HG02943 (cell line): ENCODE measurements around the gene EEF1AKMT3.
A peak's percentile ranks its signal among the peaks of the same experiment; 100 is the strongest.

ENCODE experiments used
- ATAC-seq: cut with Tn5 transposase; IDR thresholded peaks from one replicate; pipeline ENCODE4 v1.9.1; 2021; ENCODE audit warnings: mild to moderate bottlenecking, low read depth, moderate library complexity; ENCODE audit not compliant: unreplicated experiment

EEF1AKMT3 gene

DNA sequence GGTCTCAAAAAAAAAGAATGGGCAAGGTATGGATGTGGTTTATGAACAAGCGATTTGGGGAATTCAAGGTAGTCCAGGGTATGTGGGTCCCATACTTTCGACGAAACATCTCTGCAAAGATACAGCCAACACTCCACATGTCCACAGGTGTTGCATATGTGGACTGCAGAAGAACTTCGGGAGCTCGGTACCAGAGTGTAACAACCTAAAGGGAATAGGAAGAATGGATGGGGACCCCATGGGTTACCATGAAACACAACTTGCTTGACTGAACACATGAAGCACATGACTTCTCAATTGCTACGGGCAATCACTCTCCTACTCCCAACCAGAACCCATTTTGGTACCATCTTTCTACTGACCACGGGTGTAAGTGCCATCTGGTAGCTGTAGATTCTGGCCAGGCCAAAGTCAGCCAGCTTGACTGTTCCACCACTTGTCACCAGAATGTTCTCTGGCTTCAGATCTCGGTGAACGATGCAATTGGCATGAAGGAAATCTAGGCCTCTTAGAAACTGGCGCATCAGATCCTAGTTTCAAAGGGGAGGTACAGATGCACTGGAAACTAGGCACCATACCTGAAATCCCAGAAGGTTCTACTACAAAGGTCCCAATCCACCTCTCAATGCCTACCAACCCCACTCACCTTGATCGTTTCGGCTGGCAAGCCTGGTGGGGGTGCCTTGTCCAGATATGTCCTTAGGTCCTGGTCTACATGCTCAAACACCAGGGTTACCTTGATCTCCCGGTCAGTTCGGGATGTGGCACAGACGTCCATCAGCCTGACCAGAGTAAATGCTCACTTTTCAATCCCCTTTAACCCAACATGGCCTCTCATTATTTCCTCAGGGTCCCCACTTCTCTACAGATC lies 21.6 kb upstream of the EEF1AKMT3 start:
- no peak for ATAC-seq

DNA sequence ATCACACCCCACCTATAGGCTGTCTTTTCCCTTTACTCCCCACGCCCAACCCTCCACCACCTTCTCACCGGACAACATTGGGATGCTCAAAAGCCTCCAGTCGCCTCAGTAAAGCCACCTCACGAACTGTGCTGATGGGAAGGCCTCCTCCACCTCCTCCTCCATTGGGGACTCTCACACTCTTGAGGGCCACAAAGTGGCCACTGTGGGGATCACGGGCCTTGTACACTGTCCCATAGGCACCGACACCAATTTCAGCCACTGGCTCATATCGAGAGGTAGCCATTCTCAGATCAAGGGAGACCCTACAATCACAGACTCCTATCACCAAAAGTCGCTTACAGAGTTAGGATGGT lies 21.0 kb upstream of the EEF1AKMT3 start:
- no peak for ATAC-seq

DNA sequence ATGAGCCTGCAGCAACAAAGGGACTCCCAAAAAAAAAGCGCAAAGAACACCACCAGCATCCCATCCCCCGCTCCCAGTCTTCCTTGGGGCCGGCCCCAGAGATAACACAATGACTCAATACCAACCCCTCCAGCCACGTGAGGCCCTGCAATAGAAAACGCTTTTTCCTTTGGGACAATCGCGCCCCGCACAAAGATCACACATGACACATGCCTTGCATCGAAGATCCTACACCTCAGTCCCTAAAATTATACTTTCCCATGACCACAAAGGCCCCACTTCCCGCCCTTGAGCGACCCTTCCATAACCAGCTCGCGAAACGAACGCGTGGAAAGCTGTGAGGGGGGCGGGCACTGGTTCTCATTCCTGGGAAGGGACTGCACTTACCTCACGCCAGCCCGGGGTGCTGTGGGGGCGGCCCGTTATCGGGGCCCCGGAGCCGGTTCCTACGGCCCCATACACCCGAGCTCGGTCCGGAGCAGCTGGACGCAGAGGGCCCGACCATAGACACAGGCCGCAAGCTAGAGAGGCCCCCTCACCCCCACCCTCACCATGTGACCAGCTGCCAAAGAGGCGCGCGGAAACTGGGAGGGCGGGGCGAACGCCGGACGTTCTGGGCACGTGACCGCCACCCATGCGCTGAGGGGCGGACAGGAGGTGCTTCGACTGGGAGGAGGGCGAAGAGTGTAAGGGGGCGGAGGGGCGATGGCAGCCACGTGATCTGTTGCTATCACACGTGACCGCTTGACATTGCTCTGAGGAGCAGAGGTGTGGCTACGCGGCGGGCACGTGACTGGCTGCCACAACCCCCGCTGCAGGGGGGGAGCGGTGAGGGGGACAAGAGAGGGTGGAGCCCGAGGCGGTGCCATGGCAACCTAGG lies 20.4 kb upstream of the EEF1AKMT3 start, which contains the start of gene CDK4:
Gene CDK4 (minus strand): TSS at position 523 of the 880 bp plus-strand sequence. CDS start 593 bp downstream, outside the sequence.
- ATAC-seq = peak; percentile 73

DNA sequence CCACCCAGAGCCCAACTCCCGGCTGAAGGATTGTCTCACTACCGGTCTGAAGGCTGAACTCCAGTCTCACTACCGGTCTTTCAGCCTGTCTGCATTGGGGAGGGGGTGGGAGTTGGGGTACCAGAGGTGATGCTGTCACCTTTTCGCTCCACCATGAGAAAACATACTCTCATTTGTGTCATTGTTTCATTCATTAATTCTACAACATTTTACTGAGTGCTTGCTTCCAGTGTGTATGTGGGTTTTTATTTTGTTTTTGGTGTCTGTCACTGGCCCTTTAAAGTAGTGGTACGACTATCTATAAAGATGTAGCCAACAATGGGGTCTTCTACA lies 19.8 kb upstream of the EEF1AKMT3 start:
- no peak for ATAC-seq

DNA sequence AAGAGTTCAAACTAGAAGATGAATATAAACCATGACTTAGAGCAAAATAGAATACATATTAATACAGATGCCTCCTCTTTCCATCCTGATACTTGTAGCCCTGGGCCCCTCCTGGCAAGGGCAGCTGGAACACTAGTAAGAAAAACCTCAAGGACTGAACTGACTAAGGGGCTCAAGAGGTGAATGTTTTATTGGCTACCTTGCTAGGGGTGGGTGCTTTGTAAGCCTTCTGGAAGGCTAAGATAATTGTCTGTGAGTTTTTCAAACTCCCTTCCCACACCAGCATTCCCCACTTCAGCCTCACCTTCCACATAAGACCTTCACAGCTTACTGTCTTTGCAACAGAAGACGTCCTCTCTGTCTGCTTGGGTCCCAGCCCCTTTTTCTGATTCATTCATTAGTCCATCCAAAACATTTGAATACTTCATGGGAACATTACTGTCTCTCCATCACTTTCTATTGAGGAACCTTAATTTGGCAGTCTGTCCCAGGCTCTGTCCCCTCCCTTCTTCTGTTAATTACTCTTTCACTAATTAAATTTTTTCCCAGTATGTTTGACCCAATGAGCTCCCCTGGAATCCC lies 18.6 kb upstream of the EEF1AKMT3 start:
- ATAC-seq = no peak

DNA sequence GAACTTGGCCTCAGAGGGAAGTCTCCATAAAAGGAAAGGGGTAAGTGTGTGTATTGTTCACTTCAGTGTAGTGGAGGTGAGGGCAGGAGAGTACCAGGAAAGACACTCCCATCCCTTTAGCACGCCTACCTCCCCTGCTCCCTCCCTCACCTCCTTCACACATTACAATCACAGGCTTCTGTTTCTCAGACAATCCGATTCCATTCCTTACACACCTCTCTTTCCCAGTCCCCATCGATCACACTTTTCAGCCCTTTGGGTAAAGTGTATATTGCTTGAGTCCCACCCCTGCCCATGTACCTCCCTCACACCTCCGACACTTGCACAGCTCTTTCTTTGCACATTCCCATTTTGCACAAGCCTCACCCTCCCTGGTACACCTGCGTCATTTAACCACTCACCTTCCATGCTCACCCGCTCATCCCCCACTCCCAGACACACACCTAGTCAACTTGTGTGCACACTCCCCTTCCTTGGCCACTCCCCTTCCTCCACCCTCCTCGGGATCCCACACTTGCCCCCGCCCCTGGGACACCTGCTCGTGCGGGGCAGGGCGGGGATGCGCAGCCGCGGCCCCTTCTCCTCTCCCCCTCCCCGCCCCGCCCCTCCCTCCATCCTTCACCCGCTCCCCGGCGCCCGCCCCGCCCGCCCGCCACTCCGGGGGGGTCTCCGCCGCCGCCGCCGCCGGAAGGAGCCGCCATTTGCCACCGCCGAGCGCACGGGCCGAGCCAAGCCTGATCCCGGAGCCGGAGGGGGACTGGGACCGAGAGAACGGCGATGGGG lies 17.8 kb upstream of the EEF1AKMT3 start, which contains the start of gene MARCHF9:
Gene MARCHF9 (plus strand): TSS at position 693 of the 783 bp plus-strand sequence. CDS start 426 bp downstream, outside the sequence.
- ATAC-seq = no peak

DNA sequence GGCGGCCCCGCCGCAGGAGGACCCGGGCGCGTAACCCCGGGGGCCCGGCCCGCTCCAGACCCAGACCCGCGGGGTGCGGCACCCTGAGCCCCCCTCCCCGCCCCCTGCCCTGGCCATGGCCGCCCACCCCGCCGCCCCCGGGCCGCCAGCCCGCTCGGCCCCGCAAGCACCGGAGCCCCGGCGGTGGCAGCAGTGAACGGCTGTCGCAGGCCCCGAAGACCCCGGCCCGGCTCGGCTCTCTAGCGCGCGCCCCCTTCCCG lies 17.3 kb upstream of the EEF1AKMT3 start:
- no peak for ATAC-seq

DNA sequence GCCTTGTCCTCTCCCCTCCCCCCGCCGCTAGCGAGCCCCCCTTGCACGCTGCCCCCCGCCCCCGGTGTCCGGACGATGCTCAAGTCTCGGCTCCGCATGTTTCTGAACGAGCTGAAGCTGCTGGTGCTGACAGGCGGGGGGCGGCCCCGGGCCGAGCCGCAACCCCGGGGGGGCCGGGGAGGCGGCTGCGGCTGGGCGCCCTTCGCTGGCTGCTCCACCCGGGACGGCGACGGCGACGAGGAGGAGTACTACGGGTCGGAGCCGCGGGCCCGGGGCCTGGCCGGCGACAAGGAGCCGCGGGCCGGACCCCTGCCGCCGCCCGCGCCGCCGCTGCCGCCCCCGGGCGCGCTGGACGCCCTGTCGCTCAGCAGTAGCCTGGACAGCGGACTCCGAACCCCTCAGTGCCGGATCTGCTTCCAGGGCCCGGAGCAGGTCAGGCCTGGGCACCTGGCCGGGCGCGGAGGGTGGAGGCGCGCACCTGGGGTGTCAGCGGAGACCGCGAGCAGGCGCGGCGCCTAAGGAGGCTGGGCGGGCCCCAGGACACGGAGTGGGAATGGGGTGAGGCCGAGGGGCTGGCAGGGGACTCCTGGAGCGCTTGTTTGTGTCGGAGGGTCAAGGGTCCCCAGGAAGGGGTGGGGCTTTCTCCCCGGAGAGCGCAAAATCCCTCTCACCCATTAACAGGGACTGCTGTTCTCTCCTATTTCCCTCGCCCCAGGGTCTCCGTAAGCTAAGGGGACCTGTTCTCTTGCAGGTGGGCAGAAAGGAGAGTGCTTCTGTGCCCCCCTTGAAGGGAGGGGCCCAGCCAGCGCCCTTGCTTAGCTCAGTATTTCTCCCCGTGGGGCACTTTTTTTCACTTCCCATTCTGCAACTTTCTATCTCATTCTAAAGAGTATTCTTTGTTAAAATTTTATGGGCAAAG lies 16.7 kb upstream of the EEF1AKMT3 start:
- ATAC-seq = no peak

DNA sequence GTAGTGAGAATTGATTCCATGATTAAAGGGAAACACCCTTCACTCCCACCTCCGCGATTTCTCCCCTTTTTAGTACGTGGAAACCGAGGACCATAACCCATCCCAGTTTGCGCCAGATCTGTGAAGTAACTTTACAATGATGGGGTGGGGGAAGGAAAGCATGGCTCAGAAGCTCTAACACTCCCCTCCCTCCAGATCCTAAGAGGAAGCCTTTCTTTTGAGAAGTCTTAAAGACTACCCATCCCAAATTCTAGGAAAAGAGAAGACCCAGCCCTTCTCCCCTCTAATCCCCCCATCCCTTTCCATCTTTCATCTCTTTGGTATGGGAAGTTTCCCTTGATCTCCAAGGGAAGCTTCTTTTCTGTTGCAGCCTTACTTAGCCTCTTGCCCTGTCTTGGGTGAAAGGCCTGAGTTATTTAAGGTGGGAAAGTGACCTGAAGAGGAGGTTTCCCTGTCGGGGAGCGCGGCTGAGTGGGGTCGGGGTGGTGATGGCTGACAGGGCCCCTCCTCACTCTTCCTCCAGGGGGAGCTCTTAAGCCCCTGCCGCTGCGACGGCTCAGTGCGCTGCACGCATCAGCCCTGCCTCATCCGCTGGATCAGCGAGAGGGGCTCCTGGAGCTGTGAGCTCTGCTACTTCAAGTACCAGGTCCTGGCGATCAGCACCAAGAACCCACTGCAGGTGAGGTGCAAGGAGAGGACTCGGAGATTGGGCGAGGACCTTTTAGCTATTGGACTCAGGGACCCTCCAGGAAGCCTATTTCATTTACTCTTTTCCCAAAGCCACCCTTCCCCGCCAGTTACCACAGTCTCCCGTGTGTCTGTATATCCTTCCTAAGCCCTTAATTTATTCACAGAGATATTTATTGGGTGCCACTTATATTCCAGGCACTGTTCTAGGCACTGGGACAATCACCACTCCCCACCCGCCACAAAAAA lies 15.7 kb upstream of the EEF1AKMT3 start:
- ATAC-seq = no peak

DNA sequence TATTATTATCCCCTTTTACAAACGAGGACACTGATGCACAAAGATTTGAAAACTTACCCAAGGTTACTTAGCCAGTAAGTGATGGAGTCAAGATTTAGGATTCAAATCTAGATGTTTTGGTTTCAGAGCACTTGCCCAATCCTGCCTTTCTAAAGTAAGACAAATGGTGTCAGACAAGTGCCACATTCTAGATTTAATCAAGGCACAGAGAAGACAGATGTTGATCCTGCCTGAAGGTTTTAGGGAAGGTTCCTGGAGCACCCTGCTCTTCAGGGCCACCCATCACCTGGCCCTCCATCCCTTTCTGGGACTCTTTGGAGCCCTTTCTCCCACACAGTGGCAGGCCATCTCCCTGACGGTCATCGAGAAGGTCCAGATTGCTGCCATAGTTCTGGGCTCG lies 14.6 kb upstream of the EEF1AKMT3 start:
- no peak for ATAC-seq

DNA sequence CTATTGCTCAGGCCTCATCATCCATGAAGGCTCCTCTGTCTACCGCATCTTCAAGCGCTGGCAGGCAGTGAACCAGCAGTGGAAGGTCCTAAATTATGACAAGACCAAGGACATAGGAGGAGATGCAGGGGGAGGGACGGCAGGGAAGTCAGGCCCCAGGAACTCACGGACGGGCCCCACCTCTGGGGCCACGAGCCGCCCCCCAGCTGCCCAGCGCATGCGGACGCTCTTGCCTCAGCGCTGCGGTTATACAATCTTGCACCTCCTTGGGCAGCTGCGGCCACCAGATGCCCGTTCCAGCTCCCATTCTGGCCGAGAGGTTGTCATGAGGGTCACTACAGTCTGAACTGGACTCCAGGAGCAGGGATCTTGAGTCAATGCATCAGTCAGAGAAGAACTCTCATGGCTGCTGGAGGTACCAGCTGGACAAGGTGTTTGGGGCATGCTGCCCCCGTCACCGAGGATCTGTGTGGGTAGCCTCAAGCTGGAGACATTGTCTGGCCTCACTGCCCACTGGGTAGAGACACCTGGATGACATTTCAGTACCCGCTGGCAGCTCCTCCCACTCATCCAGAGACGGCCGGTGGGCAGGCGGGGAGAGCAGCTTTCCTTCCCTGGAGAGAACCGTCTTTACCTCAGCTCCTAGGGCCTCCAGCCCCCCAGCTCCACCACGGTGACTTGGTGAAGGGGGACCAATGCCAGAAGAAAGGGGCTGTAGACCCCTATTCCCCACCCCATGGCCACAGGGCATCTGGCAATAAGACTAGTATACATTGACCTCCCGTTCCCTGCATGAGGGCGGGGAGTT lies 13.7 kb upstream of the EEF1AKMT3 start:
- no peak for ATAC-seq

DNA sequence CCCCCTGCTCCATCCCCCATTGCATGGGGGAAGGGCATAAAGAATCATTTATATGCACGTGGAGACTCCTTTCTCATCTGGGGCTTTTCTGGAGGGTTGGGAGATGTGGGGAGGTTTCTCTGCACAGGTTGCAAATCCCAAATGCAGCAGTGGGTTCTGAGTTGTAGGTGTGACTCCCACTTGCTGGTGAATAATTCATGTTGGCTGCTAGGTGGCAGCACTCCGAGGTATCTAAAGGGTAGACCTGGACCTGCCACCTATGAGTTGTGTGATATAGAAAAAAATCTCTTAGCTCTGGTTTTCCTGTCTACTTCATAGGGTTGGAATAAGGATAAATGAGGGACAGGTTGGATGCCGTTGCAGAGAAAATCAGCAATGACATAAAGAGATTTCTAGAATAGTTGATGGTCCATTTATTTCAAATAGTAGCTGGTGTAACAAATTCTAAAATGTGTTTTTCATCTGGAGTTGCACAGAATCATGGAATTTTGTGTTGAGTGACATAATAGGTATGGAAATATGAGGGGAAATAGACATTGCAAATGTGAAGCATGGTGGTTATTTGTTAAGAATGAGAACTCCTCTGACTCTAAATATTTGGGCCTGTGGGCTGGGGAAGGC lies 12.9 kb upstream of the EEF1AKMT3 start:
- no peak for ATAC-seq

DNA sequence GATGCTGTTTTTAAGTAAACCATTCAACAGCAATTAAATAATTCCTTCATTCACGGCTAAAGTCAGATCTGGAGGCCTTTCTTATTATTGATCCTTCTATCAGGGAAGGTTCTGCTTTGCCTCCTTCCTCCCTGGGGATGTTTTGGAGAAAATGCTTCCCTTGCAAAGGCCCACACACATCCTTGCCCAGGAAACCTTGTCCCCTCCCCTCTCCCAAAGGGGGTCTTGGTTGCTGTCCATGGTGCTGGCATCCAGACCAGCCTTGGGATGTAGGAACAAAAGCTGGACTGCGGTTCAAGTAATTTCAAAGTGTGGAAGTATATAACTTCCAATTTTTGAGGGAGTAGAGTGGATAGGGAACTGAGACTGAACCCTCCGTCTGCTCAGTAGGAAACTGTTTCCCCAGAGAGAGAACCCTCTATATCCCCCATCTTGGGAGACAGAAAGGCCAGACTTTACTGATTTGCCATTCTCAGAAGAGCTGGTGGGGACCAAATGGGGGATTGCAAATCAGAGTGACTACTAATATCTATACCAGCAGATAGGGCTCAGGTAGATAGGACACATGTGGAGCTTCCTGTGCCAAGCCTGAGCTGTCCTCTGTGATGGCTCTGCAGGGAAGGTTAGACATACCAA lies 11.9 kb upstream of the EEF1AKMT3 start:
- no peak for ATAC-seq

DNA sequence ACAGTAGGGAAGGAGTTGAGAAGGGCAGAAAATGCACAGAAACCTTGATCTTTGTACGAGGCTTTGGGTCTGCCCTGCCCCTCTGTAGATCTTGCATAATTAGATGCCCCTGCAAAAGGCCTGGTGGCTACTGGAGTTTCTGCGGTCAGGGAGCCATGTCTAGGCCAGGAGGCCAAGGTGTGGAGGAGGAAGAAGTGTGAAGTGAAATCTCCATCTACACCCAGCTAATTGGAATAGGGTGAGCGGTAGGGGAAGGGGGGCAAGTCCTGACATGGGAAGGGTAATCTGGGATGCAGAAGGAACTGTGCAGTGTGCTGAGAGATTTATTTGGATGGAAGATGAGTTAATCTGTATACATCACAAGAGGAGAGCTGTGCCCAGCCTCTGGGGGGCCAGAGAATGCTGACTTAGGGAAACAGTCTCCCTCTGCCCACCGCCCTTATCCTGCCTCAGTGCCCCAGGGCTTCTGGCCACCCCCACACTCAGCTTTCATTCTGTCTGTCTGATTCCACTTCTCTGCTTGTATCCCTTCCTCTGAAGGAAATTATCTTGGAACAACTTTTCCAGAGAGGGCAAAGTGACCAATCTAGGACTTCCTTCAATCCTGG lies 10.9 kb upstream of the EEF1AKMT3 start:
- no peak for ATAC-seq

DNA sequence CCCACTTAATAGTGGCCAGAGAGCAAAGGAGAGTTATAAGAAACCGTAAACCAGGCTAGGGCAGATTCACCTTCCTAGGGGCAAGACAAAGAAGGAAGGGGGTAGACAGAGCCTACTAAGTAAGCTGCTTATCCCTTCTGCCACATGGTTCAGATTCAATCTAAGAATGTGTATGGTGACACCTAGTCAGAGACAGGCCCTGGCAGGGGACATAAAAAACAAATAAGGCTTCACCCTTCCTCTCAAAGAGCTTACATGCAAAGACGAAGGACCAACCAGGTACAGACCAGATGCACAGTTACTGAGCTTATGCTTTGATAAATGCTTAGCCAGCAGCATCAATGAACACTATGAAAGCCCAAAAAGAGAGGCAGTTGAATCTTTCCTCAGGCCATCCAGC lies 10.0 kb upstream of the EEF1AKMT3 start:
- ATAC-seq = no peak

DNA sequence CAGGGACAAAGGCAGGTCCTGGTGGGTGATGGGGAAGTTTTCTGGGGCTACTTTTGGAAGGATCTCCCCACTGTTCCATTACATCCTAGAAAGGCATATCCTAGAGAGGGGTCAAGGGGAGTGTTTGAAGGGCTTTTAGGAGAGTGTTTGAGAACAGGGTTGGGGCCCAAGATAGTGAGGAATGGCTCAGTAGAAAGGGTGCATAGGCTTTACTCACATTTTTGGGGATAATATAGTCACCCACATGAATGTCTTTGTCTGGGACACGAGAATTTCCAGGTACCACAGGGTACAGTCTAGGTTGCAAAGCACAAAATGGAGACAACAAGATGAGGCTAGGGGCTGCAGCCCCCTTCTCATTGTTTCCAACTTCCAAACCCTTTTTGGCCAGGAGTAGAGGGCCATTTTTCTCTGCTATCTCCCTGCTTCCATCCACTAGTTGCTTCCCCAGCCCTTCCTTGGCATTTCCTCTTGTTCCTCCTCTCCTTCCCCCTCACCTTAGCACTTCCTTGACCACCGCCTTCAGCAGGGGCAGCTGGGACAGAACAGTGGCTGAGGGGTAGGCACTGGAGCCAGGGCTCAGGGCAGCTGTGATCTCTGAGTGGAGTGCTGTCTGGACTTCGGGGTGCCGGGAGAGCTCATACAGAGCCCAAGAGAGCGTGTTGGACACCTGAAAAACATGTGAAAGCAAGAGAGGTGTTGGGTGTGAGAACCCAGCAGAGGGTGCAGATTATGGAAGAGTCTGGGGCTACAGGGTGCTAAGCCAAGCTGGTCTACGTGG lies 8.3 kb upstream of the EEF1AKMT3 start:
- ATAC-seq = no peak
